WTC11 (cell line): ENCODE measurements around the gene GLYATL1B. TPM values are rescaled to one million over a fixed set of nuclear protein-coding genes. Genes with fewer than 3 reads are reported as not detected.

ENCODE experiments used
- total RNA-seq: library from RNA; stranded (reverse); gene quantifications from 3 replicates; pipeline ENCODE4 v1.2.3, GENCODE V29; 2021

The GLYATL1B gene
- total RNA-seq, 1 experiment from 2014 or later: not detected

Other genes starting within 250 kb of the GLYATL1B start
- 0.14 to 0.37 TPM (median 0.20 TPM) in 3 replicates for gene GLYATL2, start 241.6 kb upstream of the GLYATL1B start, total RNA-seq
- 5.4 to 9.4 TPM (median 7.3 TPM) in 3 replicates for gene GLYATL1, start 146.8 kb upstream of the GLYATL1B start, total RNA-seq
- 16.3 to 25.5 TPM (median 17.7 TPM) in 3 replicates for gene FAM111B, start 20.9 kb downstream of the GLYATL1B start, total RNA-seq
- 18.8 to 24.4 TPM (median 22.0 TPM) in 3 replicates for gene FAM111A, start 56.5 kb downstream of the GLYATL1B start, total RNA-seq
- 12.3 to 15.5 TPM (median 12.8 TPM) in 3 replicates for gene DTX4, start 85.8 kb downstream of the GLYATL1B start, total RNA-seq
- 0.05 to 0.09 TPM in 2 of 3 replicates, not detected in the other for gene MPEG1, start 126.6 kb downstream of the GLYATL1B start, total RNA-seq